Measurements from ENCODE around the gene TMEM198. TPM values are rescaled to one million over a fixed set of nuclear protein-coding genes. Genes with fewer than 3 reads are reported as not detected.

Gene TMEM198
- total RNA-seq, 4 donors from 2014 or later, result 0.77 to 5.3 (median 5.1) TPM; not detected in 1

- Histone ChIP-seq H3K27ac (peak overlapping the region; percentile 43 to 79), H3K9me3 (no peaks in the 10 kb centered on the region), H3K4me3 (peak overlapping the region; percentile 45 to 59), H3K4me1 (peaks cover 3 to 17% of the 10 kb centered on the region in 2 donors), H3K27me3 (no peaks in the 10 kb centered on the region), H3K36me3 (no peaks in the 10 kb centered on the region)
- TF ChIP-seq POLR2A (IDR thresholded peaks at IDR 0.05) (peak in 1 of 2 donors; percentile 21), CTCF (IDR thresholded peaks at IDR 0.05) (no peak)
- intact Hi-C loops (cut with DNase I; ENCODE audit: low total_unique reads), result no loop called here
- DNase-seq, result peak; percentile 52 to 70
Measured at GRCh38 chr2:219551441-219552381, 7.9 kb downstream of the TMEM198 start.

DNA sequence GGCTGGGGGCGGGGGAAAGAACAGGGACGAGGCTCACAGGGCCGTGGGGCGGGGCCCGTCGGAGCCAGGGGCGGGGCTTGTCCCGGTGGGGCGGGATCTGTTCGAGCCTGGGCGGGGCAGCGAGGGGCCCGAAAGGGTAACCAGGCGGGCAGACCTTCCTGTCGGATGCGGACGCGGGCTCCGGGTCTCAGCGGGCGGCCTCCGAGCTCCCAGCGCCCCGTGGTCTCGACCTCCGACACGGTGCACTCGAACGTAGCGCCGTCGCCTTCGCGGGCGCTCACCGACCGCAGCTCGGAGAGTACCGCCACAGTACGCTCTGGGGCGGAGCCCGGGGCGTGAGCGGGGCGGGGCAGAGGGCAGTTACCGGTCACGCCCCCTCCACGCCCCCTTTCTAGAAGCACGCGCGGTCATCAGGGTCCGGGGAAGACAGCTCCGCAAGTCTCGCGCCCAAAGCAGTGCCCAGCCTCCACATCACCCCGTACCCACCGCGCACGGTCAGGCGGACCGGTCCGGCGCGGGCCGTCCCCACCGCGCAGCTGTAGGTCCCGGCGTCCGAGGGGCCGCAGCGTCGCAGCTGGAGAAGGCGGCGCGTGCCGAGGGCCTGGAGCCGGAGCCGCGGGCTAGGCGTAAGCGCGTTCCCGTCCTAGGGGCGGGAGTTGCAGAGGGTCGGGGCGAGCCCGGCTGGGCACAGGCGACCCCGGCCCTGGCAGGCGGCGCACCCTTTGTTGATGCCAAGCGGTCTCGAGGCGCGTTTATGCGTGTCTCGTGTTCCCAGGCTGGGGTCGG is 8.7 kb downstream of the TMEM198 start:
- DNase-seq, result peak; percentile 90 to 94
- peak overlapping the region; percentile 43 to 79 for H3K27ac ChIP-seq

DNA sequence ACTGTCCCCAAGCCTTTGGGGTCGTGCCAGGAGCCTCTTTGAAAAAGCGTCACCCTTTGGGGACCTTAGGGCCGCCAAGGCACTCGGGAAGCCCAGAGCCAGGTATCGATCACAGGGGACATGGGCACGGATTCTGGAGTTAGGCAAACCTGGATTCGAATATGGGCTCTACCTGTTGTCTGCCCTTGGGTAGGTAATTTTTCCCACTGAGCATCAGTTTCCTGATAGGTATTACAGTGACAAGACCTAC is 9.3 kb downstream of the TMEM198 start:
- no peaks in the 10 kb centered on the region for H3K27me3 ChIP-seq
- H3K36me3 ChIP-seq, result no peaks in the 10 kb centered on the region
- no peak for DNase-seq
- intact Hi-C loops (cut with DNase I; ENCODE audit: low total_unique reads), result no loop called here
- H3K4me3 ChIP-seq, result peak overlapping the region; percentile 45 to 59
- no peaks in the 10 kb centered on the region for H3K9me3 ChIP-seq
- peaks cover 3 to 17% of the 10 kb centered on the region in 2 donors for H3K4me1 ChIP-seq
- no peak for TF ChIP-seq POLR2A (IDR thresholded peaks at IDR 0.05)
- no peak overlapping the region for H3K27ac ChIP-seq

More for the DNA sequence above, 8.7 kb downstream of the TMEM198 start:
- Histone ChIP-seq H3K36me3 (no peaks in the 10 kb centered on the region), H3K9me3 (no peaks in the 10 kb centered on the region), H3K27me3 (no peaks in the 10 kb centered on the region), H3K4me1 (peaks cover 3 to 17% of the 10 kb centered on the region in 2 donors), H3K4me3 (peak overlapping the region; percentile 45 to 59)
- intact Hi-C loops (cut with DNase I; ENCODE audit: low total_unique reads), result no loop called here
- TF ChIP-seq CTCF (IDR thresholded peaks at IDR 0.05), result no peak
- peak in 1 of 2 donors; percentile 34 for TF ChIP-seq POLR2A (IDR thresholded peaks at IDR 0.05)

DNA sequence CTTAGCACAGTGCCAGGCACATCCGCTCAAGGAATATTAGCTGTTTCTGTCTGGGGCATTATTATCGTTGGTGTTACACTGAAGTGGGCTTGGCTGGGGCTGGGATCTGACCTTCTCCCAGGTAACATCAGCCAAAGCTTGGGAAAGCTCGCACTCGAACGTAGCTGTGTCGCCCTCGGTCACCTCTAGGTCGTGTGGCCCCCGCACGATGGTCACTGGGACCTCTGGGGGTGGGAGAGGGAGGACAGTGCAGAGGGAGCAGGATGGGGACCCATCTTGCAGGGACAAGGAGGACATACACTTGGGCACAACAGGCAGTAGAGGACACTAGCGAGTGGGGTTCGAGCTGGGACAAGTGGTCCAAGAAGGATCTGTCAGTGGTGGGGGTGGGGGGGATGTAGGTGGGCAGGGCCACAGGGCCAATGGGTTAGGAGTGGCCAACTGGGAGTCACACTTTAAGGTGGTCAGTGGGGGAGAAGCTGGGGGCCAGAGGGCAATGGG is 9.7 kb downstream of the TMEM198 start:
- no peak for DNase-seq
- Histone ChIP-seq H3K9me3 (no peaks in the 10 kb centered on the region), H3K36me3 (no peaks in the 10 kb centered on the region), H3K4me1 (peaks cover 3 to 17% of the 10 kb centered on the region in 2 donors), H3K27me3 (no peaks in the 10 kb centered on the region), H3K4me3 (no peak overlapping the region), H3K27ac (no peak overlapping the region)
- intact Hi-C loops (cut with DNase I; ENCODE audit: low total_unique reads), result no loop called here
- TF ChIP-seq POLR2A (IDR thresholded peaks at IDR 0.05) (no peak), CTCF (IDR thresholded peaks at IDR 0.05) (no peak)

DNA sequence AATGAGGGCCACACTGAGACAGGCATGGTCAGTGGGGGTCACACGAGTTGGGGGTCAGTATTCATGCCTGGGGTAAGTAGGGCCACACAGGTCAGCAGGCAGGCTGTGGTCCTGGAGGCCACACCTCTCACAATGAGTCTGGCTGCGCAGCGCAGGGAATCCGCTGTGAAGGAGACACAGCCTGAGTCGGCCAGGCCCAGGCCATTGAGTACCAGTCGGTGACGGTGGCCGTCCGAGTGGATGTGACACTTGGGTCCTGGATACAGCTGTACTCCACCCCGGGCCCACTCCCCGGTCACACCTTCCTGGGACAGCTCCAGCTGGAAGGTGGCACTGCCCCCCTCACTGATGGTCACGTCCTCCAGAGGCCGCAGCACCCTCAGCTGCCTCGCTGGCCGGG is 10.5 kb downstream of the TMEM198 start:
- H3K4me3 ChIP-seq, result no peak overlapping the region
- peaks cover 3 to 17% of the 10 kb centered on the region in 2 donors for H3K4me1 ChIP-seq
- H3K36me3 ChIP-seq, result no peaks in the 10 kb centered on the region
- no peak for TF ChIP-seq CTCF (IDR thresholded peaks at IDR 0.05)
- no peak for TF ChIP-seq POLR2A (IDR thresholded peaks at IDR 0.05)
- intact Hi-C loops (cut with DNase I; ENCODE audit: low total_unique reads), result no loop called here
- H3K27ac ChIP-seq, result no peak overlapping the region
- no peaks in the 10 kb centered on the region for H3K27me3 ChIP-seq
- no peak for DNase-seq
- H3K9me3 ChIP-seq, result no peaks in the 10 kb centered on the region
